Keratinocyte (primary cell): ENCODE results near the gene DDB1. TPM values are rescaled to one million over a fixed set of nuclear protein-coding genes. Genes with fewer than 3 reads are reported as not detected.

ENCODE experiments used
- DNase-seq: peaks from one replicate; pipeline ENCODE4 v3.0.0-alpha.2; 2011; ENCODE audit warnings: low read depth, missing footprints, low spot score
- FAIRE-seq: peaks from 2 replicates; lab custom pipeline; 2011; peaks lifted over from hg19 to GRCh38; lab: Jason Lieb, UNC
- H2AFZ ChIP-seq: 2 replicates; pipeline ENCODE4 v1.6.0; 2012; ENCODE audit warnings: low read length, control low read depth, inconsistent platforms; ENCODE audit not compliant: control insufficient read depth
- H3K27ac ChIP-seq: 2 replicates; pipeline ENCODE4 v1.5.1; 2011; ENCODE audit warnings: low read length; ENCODE audit not compliant: control insufficient read depth, insufficient read depth
- H3K27me3 ChIP-seq: 3 replicates; pipeline ENCODE4 v1.6.0; 2011; ENCODE audit warnings: low read length; ENCODE audit not compliant: control insufficient read depth, insufficient read depth; ENCODE audit errors: extremely low read depth
- H3K36me3 ChIP-seq, 2 experiments: 2 replicates in 1 of 2; 3 replicates in 1 of 2; pipeline ENCODE4 v1.5.1; 2011; ENCODE audit warnings: low read length in 2 of 2, mild to moderate bottlenecking in 1 of 2; ENCODE audit not compliant: control insufficient read depth in 2 of 2, insufficient read depth in 2 of 2; ENCODE audit errors: extremely low read depth in 1 of 2
- H3K4me1 ChIP-seq: 3 replicates; pipeline ENCODE4 v1.5.1; 2011; ENCODE audit warnings: low read length; ENCODE audit not compliant: control insufficient read depth, insufficient read depth; ENCODE audit errors: extremely low read depth
- H3K4me2 ChIP-seq: 3 replicates; pipeline ENCODE4 v1.6.0; 2011; ENCODE audit warnings: low read depth, low read length; ENCODE audit not compliant: control insufficient read depth, insufficient read depth; ENCODE audit errors: extremely low read depth
- H3K4me3 ChIP-seq, 3 experiments: fragments of 200-600 bp in 1 of 3; sonication (generic) in 1 of 3; 2 replicates in 2 of 3; 3 replicates in 1 of 3; pipeline ENCODE4 v1.5.1; 2011 to 2016; ENCODE audit warnings: low read length in 3 of 3, mild to moderate bottlenecking in 3 of 3, control low read depth in 2 of 3, inconsistent platforms in 1 of 3, low read depth in 1 of 3, mixed read lengths in 1 of 3, mixed run types in 1 of 3, moderate library complexity in 1 of 3; ENCODE audit not compliant: control insufficient read depth in 2 of 3, insufficient read depth in 2 of 3; ENCODE audit errors: extremely low read depth in 1 of 3
- H3K79me2 ChIP-seq: 2 replicates; pipeline ENCODE4 v1.6.0; 2012; ENCODE audit warnings: low read length; ENCODE audit not compliant: control insufficient read depth, insufficient read depth
- H3K9ac ChIP-seq: 3 replicates; pipeline ENCODE4 v1.6.0; 2011; ENCODE audit warnings: low read length; ENCODE audit not compliant: control insufficient read depth, insufficient read depth; ENCODE audit errors: extremely low read depth
- H3K9me1 ChIP-seq: 3 replicates; pipeline ENCODE4 v1.6.0; 2011; ENCODE audit warnings: low read length; ENCODE audit not compliant: control insufficient read depth, insufficient read depth; ENCODE audit errors: extremely low read depth
- H3K9me3 ChIP-seq: 2 replicates; pipeline ENCODE4 v1.5.1; 2012; ENCODE audit warnings: low read depth, low read length; ENCODE audit not compliant: control insufficient read depth
- H4K20me1 ChIP-seq: 3 replicates; pipeline ENCODE4 v1.6.0; 2011; ENCODE audit warnings: low read length; ENCODE audit not compliant: control insufficient read depth, insufficient read depth; ENCODE audit errors: extremely low read depth
- CTCF ChIP-seq, 3 experiments: IDR thresholded peaks in 1 of 3; conservative IDR thresholded peaks in 1 of 3; optimal IDR thresholded peaks in 1 of 3; 2 replicates in 2 of 3; 3 replicates in 1 of 3; pipeline versions ENCODE3 to v1.5.1; 2011; ENCODE audit warnings: low read length in 3 of 3, mild to moderate bottlenecking in 3 of 3, moderate library complexity in 2 of 3, control low read depth in 1 of 3, inconsistent platforms in 1 of 3; ENCODE audit not compliant: insufficient read depth in 2 of 3; ENCODE audit errors: extremely low read depth in 1 of 3
- EZH2 ChIP-seq: IDR thresholded peaks from one replicate; pipeline ENCODE4 v1.6.1; 2012; ENCODE audit warnings: inconsistent platforms, mild to moderate bottlenecking, low read length, moderate library complexity
- dilution Hi-C: fragments of 300-500 bp; cut with MboI; formaldehyde crosslinking; loops from one replicate; pipeline ENCODE4 v1.7.0; 2020; ENCODE audit warnings: low sequenced_read_pairs; ENCODE audit not compliant: extremely low pct_ligation_motif_present
- polyA plus RNA-seq, 5 experiments: library from polyadenylated mRNA; depleted of rRNA in 3 of 5; stranded (reverse) in 3 of 5; stranded (forward) in 1 of 5; unstranded in 1 of 5; fragments of >200 nt; gene quantifications; 1 replicate in 1 of 5; 2 replicates in 3 of 5; 3 replicates in 1 of 5; pipeline versions ENCODE4 v1.2.1 to v1.2.3, GENCODE V29; 2011 to 2012; ENCODE audit warnings: missing spikeins in 2 of 5, low read depth in 1 of 5, low replicate concordance in 1 of 5

Gene DDB1
- polyA plus RNA-seq, 1 donor (not counting 4 experiments of a cell fraction or from before 2014, with no cell fraction given): 187 TPM

GRCh38 chr11:61359516-61359915 is 26.6 kb upstream of the DDB1 start:
- H2AFZ ChIP-seq: no peak overlapping the region
- H3K4me3 ChIP-seq: no peak overlapping the region
- no peaks in the 10 kb centered on the region for H3K9me1 ChIP-seq
- peaks cover 13% of the 10 kb centered on the region for H3K4me1 ChIP-seq
- H3K27me3 ChIP-seq: no peaks in the 10 kb centered on the region
- peaks cover 7 to 15% of the 10 kb centered on the region in 2 experiments for H3K36me3 ChIP-seq
- DNase-seq (no peak), FAIRE-seq (no peak)
- no peak overlapping the region for H3K27ac ChIP-seq
- H4K20me1 ChIP-seq: no peaks in the 10 kb centered on the region
- peaks cover 35% of the 10 kb centered on the region for H3K79me2 ChIP-seq
- no peak overlapping the region for H3K4me2 ChIP-seq
- no peak overlapping the region for H3K9ac ChIP-seq
- TF ChIP-seq EZH2 (no peak), CTCF (optimal IDR thresholded peaks at IDR 0.05 in 1 of 3, IDR thresholded peaks at IDR 0.05 in 1 of 3, conservative IDR thresholded peaks at IDR 0.05 in 1 of 3; ENCODE audit: extremely low read depth in 1 of 3, insufficient read depth in 2 of 3, low read length in 3 of 3) (no peak)
- H3K9me3 ChIP-seq: no peaks in the 10 kb centered on the region
- dilution Hi-C loops: no loop called here

- dilution Hi-C loops: no loop called here
- H3K4me1 ChIP-seq: peaks cover 12% of the 10 kb centered on the region
- H3K27ac ChIP-seq: no peak overlapping the region
Observed at GRCh38 chr11:61358566-61358965, 25.7 kb upstream of the DDB1 start.

More at GRCh38 chr11:61358566-61358965, 25.7 kb upstream of the DDB1 start:
- no peak overlapping the region for H2AFZ ChIP-seq
- DNase-seq (no peak), FAIRE-seq (no peak)
- no peaks in the 10 kb centered on the region for H3K9me3 ChIP-seq
- TF ChIP-seq EZH2: no peak
- no peak for TF ChIP-seq CTCF (optimal IDR thresholded peaks at IDR 0.05 in 1 of 3, IDR thresholded peaks at IDR 0.05 in 1 of 3, conservative IDR thresholded peaks at IDR 0.05 in 1 of 3; ENCODE audit: extremely low read depth in 1 of 3, insufficient read depth in 2 of 3, low read length in 3 of 3)
- no peak overlapping the region for H3K4me3 ChIP-seq
- no peaks in the 10 kb centered on the region for H3K9me1 ChIP-seq
- no peak overlapping the region for H3K4me2 ChIP-seq
- H4K20me1 ChIP-seq: no peaks in the 10 kb centered on the region
- peaks cover 3 to 8% of the 10 kb centered on the region in 2 experiments for H3K36me3 ChIP-seq
- no peaks in the 10 kb centered on the region for H3K27me3 ChIP-seq
- H3K79me2 ChIP-seq: peaks cover 26% of the 10 kb centered on the region
- no peak overlapping the region for H3K9ac ChIP-seq
